HepG2 (cell line): Measurements from ENCODE around the gene PANK4.

Experiments used
- ETV6 ChIP-seq: sonication (generic); formaldehyde crosslinking; conservative IDR thresholded peaks from 2 replicates; pipeline ENCODE4 v1.4.0; 2020; ENCODE audit warnings: missing genetic modification reagents
- NFE2 ChIP-seq: sonication (generic); formaldehyde crosslinking; IDR thresholded peaks from 2 replicates; pipeline ENCODE4 v1.4.0; 2020; ENCODE audit warnings: missing genetic modification reagents
- POLR2AphosphoS5 ChIP-seq: IDR thresholded peaks from 2 replicates; pipeline ENCODE4 v1.6.1; 2012; ENCODE audit warnings: low read depth, low read length
- TFDP2 ChIP-seq: sonication (generic); formaldehyde crosslinking; IDR thresholded peaks from 2 replicates; pipeline ENCODE4 v1.4.0; 2020; ENCODE audit warnings: missing genetic modification reagents
- THRA ChIP-seq: sonication (generic); formaldehyde crosslinking; IDR thresholded peaks from 2 replicates; pipeline ENCODE4 v1.4.0; 2020; ENCODE audit warnings: missing genetic modification reagents, borderline replicate concordance
- YY1 ChIP-seq: IDR thresholded peaks from 2 replicates; pipeline ENCODE4 v1.6.1; 2011; ENCODE audit warnings: low read length, low read depth, moderate library complexity, mild to moderate bottlenecking; ENCODE audit not compliant: insufficient read depth, insufficient replicate concordance
- ZBTB26 ChIP-seq: IDR thresholded peaks from 2 replicates; pipeline ENCODE4 v1.6.1; 2016; ENCODE audit warnings: missing compliant biosample characterization, missing genetic modification reagents, borderline replicate concordance

- TF ChIP-seq THRA (CRISPR knock-in tag) = no peak
- TF ChIP-seq YY1 = peak; percentile 13
- no peak for TF ChIP-seq TFDP2 (CRISPR knock-in tag)
- TF ChIP-seq POLR2AphosphoS5 = no peak
- no peak for TF ChIP-seq NFE2 (CRISPR knock-in tag)
- no peak for TF ChIP-seq ETV6 (CRISPR knock-in tag)
- TF ChIP-seq ZBTB26 (CRISPR knock-in tag) = no peak
Observed at GRCh38 chr1:2554621-2555387, 28.4 kb upstream of the PANK4 start.
